Bronchial epithelial cell (primary cell): ENCODE measurements around the gene CPS1. TPM values are rescaled to one million over a fixed set of nuclear protein-coding genes. Genes with fewer than 3 reads are reported as not detected.

ENCODE experiments used
- DNase-seq: peaks from one replicate; pipeline ENCODE4 v3.0.0-alpha.2; 2010; ENCODE audit warnings: low read depth
- FAIRE-seq: peaks from 2 replicates; lab custom pipeline; 2011; peaks lifted over from hg19 to GRCh38; lab: Jason Lieb, UNC
- H3K27me3 ChIP-seq: 2 replicates; pipeline ENCODE4 v1.5.1; 2011; ENCODE audit warnings: low read length; ENCODE audit not compliant: control insufficient read depth, insufficient read depth
- H3K36me3 ChIP-seq: 2 replicates; pipeline ENCODE4 v1.5.1; 2011; ENCODE audit warnings: low read length; ENCODE audit not compliant: control insufficient read depth, insufficient read depth
- H3K4me3 ChIP-seq: 2 replicates; pipeline ENCODE4 v1.5.1; 2011; ENCODE audit warnings: mild to moderate bottlenecking, low read depth, low read length, control low read depth
- total RNA-seq: library from RNA; depleted of rRNA; stranded (reverse); fragments of >200 nt; gene quantifications from 2 replicates; pipeline ENCODE4 v1.2.1, GENCODE V29; 2014
- TF ChIP-seq, protein P1 (sequence below): IDR thresholded peaks from 2 replicates; pipeline ENCODE4 v1.5.1; 2011; ENCODE audit warnings: mild to moderate bottlenecking, moderate library complexity, low read length, control low read depth, inconsistent platforms; ENCODE audit not compliant: insufficient read depth, severe bottlenecking

Gene CPS1
- total RNA-seq, 1 donor from 2014 or later: 12.6 TPM

DNA sequence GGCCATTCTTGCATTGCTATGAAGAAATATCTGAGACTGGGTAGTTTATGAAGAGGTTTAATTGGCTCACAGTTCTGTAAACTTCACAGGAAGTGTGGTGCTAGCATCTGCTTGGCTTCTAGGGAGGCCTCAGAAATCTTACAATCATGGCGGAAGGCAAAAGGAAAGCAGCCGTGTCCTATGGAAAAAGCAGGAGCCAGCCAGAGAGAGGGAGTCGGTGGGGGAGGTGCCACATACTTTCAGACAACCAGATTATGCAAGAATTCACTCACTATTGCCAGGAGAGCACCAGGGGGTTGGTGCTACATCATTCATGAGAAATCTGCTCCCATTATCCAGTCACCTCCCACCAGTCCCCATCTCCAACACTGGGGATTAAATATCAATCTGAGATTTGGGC is 64.1 kb downstream of the CPS1 start:
- FAIRE-seq: no peak
- H3K36me3 ChIP-seq: no peaks in the 10 kb centered on the region
- DNase-seq: no peak

DNA sequence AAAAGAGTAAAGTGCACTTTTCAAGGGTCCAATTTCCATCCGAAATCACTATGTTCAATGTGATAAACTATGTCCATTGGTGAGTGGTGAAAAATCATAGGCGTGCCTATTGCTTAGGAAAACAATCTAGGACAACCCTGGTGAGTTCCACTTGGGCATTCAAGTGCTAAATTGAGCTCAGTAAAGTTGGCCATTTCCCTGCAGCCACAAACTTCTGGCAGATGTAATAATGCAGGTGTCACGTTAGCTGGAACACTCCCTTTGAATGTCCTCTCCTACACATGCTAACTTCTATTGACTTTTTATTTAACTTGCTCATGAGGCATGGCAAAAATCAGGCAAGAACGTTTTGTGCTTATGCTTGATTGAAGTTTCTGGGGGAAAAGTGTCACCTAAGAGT is 67.1 kb downstream of the CPS1 start:
- Histone ChIP-seq H3K27me3 (no peaks in the 10 kb centered on the region), H3K36me3 (no peaks in the 10 kb centered on the region), H3K4me3 (no peak overlapping the region)
- FAIRE-seq: no peak
- no peak for DNase-seq
- TF ChIP-seq, protein P1, sequence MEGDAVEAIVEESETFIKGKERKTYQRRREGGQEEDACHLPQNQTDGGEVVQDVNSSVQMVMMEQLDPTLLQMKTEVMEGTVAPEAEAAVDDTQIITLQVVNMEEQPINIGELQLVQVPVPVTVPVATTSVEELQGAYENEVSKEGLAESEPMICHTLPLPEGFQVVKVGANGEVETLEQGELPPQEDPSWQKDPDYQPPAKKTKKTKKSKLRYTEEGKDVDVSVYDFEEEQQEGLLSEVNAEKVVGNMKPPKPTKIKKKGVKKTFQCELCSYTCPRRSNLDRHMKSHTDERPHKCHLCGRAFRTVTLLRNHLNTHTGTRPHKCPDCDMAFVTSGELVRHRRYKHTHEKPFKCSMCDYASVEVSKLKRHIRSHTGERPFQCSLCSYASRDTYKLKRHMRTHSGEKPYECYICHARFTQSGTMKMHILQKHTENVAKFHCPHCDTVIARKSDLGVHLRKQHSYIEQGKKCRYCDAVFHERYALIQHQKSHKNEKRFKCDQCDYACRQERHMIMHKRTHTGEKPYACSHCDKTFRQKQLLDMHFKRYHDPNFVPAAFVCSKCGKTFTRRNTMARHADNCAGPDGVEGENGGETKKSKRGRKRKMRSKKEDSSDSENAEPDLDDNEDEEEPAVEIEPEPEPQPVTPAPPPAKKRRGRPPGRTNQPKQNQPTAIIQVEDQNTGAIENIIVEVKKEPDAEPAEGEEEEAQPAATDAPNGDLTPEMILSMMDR: no peak

More for the DNA sequence above, 64.1 kb downstream of the CPS1 start:
- H3K27me3 ChIP-seq: no peaks in the 10 kb centered on the region
- H3K4me3 ChIP-seq: no peak overlapping the region
- TF ChIP-seq, protein P1: no peak

DNA sequence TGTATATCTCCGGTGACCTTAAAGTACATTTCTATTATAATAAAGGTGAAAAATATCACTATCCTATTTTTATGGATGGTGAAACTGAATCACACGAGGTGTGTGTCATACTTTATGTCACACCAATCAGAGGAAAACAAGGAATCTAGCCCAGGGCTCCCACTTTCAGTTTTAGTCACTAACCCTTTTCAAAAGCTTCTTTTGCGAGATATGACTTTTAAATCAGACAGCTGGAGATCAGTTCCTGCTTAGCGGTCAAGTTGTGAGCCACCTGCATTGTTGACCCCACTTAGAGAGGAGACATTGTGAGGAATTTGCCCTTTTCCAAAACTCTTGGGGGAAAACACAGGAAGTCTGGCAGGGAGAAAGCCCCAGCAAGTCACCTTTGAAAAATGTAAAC is 70.5 kb downstream of the CPS1 start:
- Histone ChIP-seq H3K4me3 (no peak overlapping the region), H3K27me3 (no peaks in the 10 kb centered on the region), H3K36me3 (no peaks in the 10 kb centered on the region)
- FAIRE-seq: no peak
- TF ChIP-seq, protein P1: no peak
- peak; percentile 32 for DNase-seq

DNA sequence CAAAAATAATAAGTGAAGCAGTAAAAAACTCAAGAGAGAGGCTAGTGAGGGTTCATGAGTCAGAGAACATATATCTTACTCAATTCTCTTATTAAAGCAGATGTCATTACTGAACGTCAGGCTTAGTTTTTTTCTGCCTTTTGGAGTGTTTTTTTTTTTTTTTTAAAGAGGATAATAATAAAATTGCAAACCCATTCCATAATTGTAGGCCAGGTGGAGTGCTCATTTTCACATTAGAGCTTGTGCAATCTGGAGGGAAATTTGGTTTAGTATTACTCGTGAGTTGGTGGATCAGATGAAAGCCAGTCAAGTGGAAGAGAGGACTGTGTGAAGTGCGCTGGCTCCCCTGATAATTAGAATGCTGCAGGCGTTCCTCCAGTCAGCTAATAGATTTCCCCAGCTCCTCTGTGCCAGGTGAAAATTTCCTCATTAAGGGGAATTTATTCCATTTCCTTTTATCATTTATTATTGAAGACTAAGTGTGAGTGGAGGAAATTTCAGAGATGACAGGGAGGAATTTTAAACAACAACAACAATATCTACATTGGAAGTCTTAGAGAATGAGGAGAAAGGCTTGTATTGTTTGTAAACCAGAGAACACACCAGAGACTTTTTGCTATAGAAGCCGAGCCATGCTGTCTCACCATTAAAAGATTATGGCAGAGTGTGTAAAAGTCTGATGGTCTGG is 74.6 kb downstream of the CPS1 start:
- no peak overlapping the region for H3K4me3 ChIP-seq
- TF ChIP-seq, protein P1: no peak
- FAIRE-seq: no peak
- no peak for DNase-seq
- no peaks in the 10 kb centered on the region for H3K36me3 ChIP-seq
- no peaks in the 10 kb centered on the region for H3K27me3 ChIP-seq

DNA sequence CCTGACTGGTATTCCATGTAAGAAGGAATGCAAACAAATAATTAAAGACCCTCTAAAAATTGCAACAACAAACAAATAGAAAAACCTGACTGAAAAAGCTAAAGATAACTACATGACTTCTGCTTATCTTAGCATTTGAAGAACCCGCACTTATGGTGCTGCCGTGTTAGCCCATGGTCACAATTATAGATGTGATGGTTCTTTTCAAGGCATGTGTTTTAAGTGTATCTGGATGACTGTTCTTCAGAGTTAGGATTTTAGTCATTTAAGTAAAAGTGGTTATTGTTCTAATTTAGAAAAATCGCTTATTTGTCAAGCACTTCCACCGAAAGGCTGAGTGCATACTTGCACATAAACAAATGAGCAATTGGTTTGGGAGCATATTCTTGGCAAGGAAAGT is 77.3 kb downstream of the CPS1 start:
- FAIRE-seq (no peak), DNase-seq (no peak)

More for the DNA sequence above, 77.3 kb downstream of the CPS1 start:
- Histone ChIP-seq H3K36me3 (no peaks in the 10 kb centered on the region), H3K27me3 (no peaks in the 10 kb centered on the region), H3K4me3 (no peak overlapping the region)
- TF ChIP-seq, protein P1: no peak
